SK-N-MC (cell line): ENCODE data around the gene TRABD2B.

Experiments used
- DNase-seq: peaks from one replicate; pipeline ENCODE4 v3.0.0-alpha.2; 2011; ENCODE audit warnings: low read depth, low spot score
- H3K27ac ChIP-seq: fragments of 200-600 bp; sonication (generic); 2 replicates; pipeline ENCODE4 v1.5.1; 2016; ENCODE audit warnings: mixed run types
- H3K36me3 ChIP-seq: fragments of 200-600 bp; sonication (generic); 2 replicates; pipeline ENCODE4 v1.6.1; 2017; ENCODE audit warnings: antibody characterized with exemption, low read length, mixed read lengths; ENCODE audit not compliant: insufficient read depth
- H3K4me3 ChIP-seq: fragments of 200-600 bp; sonication (generic); 2 replicates; pipeline ENCODE4 v1.5.1; 2016
- H3K9ac ChIP-seq: fragments of 200-600 bp; sonication (generic); 2 replicates; pipeline ENCODE4 v1.8.0; 2017; ENCODE audit warnings: mixed run types, mixed read lengths; ENCODE audit not compliant: insufficient read length
- H3K9me3 ChIP-seq: fragments of 200-600 bp; sonication (generic); 2 replicates; pipeline ENCODE4 v1.6.1; 2017; ENCODE audit warnings: low read depth, mild to moderate bottlenecking, antibody characterized with exemption, low read length, moderate library complexity, mixed read lengths
- EZH2 ChIP-seq: fragments of 200-600 bp; sonication (generic); IDR thresholded peaks from one replicate; pipeline ENCODE4 v1.6.1; 2017; ENCODE audit warnings: antibody characterized with exemption
- FOXP2 ChIP-seq: optimal IDR thresholded peaks from 2 replicates; pipeline ENCODE3; 2011; ENCODE audit warnings: mild to moderate bottlenecking, moderate library complexity; ENCODE audit not compliant: insufficient read depth; ENCODE audit errors: extremely low read length, control extremely low read depth
- POLR2AphosphoS5 ChIP-seq: IDR thresholded peaks from 2 replicates; pipeline ENCODE4 v1.6.1; 2012; ENCODE audit warnings: mild to moderate bottlenecking, low read depth, low read length, borderline replicate concordance

TRABD2B gene

DNA sequence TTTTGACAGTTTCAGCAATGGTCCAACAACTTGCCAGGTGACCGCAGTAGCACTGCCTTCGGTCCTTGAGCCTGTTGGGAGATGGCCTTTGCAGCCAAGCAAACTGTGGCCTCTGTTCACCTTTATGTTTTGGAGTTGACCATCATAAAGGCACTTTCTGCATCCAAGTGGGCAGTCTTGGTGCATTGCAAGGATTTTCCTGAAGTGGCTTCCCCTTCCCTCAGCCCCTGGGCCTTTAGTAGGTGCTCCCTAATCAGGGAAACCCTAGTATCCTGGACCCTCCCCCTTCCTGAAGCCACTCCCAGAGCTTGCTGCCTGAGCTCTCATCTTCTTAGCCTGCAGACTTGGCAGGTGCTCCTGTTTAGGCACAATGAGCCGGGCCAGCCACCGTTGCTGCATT lies 140.2 kb downstream of the TRABD2B start:
- Histone ChIP-seq H3K27ac (no peak overlapping the region), H3K36me3 (no peaks in the 10 kb centered on the region), H3K4me3 (no peak overlapping the region), H3K9ac (no peak overlapping the region), H3K9me3 (no peaks in the 10 kb centered on the region)
- DNase-seq: no peak
- no peak for TF ChIP-seq FOXP2
- TF ChIP-seq EZH2: no peak
- TF ChIP-seq POLR2AphosphoS5: no peak

DNA sequence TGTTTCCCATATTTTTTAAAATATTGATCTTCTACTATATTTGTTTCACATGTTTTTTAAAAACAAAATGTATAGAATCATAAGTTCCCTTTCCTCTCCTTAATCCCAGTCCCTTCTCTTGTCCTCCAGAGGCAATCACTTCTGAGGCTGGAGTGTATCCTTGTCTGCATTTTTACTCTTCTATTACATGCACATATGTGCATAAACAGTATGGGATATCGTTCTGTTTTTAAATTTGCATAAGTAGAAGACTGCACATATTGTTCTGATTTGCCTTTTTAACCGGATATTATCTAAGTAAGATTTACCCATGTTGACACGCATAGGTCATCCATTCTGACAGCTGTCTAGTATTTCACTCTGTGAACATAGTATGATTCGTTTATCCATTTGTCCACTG lies 142.0 kb downstream of the TRABD2B start:
- H3K9me3 ChIP-seq: no peaks in the 10 kb centered on the region
- H3K9ac ChIP-seq: no peak overlapping the region
- no peaks in the 10 kb centered on the region for H3K36me3 ChIP-seq
- TF ChIP-seq FOXP2: no peak
- no peak for TF ChIP-seq EZH2
- no peak for TF ChIP-seq POLR2AphosphoS5
- H3K27ac ChIP-seq: no peak overlapping the region
- H3K4me3 ChIP-seq: no peak overlapping the region
- no peak for DNase-seq

DNA sequence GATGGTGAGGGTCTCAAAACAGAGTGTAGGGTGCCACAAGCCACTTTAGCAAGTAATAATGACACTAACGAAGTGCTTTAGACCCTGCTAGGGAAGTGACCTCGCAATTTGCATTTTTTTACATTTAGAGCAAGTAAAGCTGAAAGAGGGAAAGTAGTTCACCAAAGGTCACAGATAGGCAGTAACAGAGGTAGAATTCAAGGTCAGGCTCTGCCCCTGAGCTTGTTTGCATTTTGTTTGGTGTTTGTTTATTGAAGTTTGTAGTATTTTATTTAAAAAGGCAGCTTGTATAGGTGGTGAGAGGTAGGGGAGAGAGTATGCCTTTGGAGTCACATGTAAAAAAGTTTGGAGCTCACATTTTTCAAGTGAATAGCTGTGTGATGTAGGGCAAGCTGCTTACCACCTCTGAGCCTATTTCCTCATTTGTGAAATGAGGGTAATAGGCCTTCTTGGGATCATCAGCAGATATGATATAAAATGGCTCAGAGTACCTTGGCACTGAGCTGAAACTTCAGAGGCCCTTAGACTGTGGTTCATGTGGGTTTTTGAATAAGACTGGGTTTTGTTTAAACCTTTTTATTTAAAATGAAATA lies 142.5 kb downstream of the TRABD2B start:
- no peak overlapping the region for H3K27ac ChIP-seq
- no peaks in the 10 kb centered on the region for H3K36me3 ChIP-seq
- no peaks in the 10 kb centered on the region for H3K9me3 ChIP-seq
- H3K4me3 ChIP-seq: no peak overlapping the region
- no peak for DNase-seq
- no peak overlapping the region for H3K9ac ChIP-seq
- TF ChIP-seq FOXP2 (no peak), POLR2AphosphoS5 (no peak), EZH2 (no peak)

DNA sequence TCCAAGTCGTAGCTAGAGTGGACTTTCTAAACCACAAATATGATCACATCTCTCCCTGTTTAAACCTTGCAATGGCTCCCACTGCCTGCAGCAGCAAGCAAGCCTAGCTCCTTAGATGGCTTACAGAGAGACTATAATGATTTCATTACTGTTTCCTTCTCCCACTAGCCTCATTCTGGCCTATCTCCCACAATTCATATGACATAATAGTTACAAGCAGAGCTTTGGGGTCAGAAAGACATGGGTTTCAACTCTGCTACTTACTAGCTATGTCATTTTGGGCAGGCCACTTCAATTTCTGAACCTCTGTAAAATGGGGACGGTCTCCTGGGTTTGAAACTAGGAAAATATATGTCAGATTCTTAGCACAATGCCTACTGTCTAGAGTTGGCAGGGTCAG lies 143.3 kb downstream of the TRABD2B start:
- H3K27ac ChIP-seq: no peak overlapping the region
- TF ChIP-seq EZH2 (no peak), POLR2AphosphoS5 (no peak), FOXP2 (no peak)
- no peak overlapping the region for H3K9ac ChIP-seq
- DNase-seq: no peak
- H3K36me3 ChIP-seq: no peaks in the 10 kb centered on the region
- no peaks in the 10 kb centered on the region for H3K9me3 ChIP-seq
- H3K4me3 ChIP-seq: no peak overlapping the region

DNA sequence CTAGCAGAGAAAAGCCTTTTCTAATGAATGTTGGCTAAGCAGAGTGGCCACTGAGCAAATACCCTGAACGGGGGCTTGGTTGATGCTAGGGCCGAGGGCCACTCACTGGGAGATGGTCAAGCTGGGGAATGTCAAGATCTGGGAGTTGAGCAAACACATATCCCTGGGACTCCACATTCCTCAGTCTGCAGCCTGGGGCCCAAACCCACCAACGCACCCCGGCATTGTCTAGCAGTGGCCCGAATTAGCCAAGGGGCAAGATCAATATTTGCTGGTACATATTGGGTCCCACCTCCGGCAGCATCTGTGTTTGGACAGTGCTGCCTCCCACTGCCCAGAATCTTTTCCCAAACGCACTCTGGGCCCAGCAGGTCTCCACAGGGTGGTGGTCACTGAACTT lies 144.1 kb downstream of the TRABD2B start:
- H3K9me3 ChIP-seq: no peaks in the 10 kb centered on the region
- no peaks in the 10 kb centered on the region for H3K36me3 ChIP-seq
- TF ChIP-seq FOXP2 (no peak), POLR2AphosphoS5 (no peak), EZH2 (no peak)
- no peak overlapping the region for H3K27ac ChIP-seq
- DNase-seq: no peak
- H3K4me3 ChIP-seq: no peak overlapping the region
- H3K9ac ChIP-seq: no peak overlapping the region

DNA sequence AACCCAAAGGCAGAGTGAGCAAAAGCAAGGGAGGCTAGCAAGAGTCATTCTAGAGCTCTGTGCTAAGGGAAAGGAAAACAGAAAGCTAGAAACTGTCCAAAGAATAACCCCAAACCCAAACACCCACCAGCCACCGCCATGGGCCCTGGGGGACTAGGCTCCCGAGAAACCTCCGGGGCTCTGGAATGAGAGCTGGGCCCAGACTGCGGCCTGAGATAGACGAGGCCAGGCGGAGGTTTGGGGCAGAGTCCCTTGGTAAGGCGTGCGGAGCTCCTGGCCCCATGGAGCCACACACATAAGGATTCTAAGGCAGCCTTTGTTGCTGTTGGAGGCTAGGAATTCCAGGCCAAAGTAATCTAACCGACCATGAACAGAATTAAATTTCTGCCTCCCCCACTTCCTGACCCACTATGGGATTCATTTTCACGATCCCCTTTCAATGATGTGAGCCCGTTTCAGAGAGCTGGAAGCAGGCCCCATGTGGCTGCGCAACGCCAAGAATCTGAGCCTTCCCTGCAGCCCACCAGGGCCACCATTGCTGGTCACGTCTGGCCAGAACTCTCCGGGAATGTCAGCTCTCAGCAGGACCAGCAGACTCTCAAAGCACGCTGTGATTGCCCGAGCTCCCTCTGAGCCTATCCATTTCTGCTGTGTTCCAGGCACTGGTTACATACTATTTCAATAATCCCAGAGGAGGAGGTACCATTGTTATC lies 145.0 kb downstream of the TRABD2B start:
- Histone ChIP-seq H3K9ac (no peak overlapping the region), H3K36me3 (no peaks in the 10 kb centered on the region), H3K9me3 (no peaks in the 10 kb centered on the region), H3K27ac (no peak overlapping the region), H3K4me3 (no peak overlapping the region)
- TF ChIP-seq EZH2: no peak
- TF ChIP-seq FOXP2: no peak
- TF ChIP-seq POLR2AphosphoS5: no peak
- no peak for DNase-seq

DNA sequence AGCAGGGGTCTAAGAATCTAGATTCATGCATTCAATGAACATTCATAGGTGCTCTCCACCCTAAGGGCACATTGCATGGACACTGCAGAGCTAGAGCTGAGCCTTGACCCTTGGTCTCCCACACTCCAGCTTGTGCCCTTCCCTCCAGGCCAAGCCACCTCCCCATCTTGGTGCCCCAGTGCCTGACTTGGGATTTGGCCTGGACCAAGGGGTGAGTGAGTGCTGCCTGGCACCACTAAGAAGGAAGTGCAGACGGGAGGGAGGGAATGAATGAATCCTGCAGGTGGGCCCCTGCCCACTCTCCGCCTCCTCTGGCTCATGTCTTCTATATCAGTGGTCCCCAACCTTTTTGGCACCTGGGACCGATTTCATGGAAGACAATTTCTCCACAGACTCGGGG lies 146.7 kb downstream of the TRABD2B start:
- no peak overlapping the region for H3K4me3 ChIP-seq
- TF ChIP-seq POLR2AphosphoS5 (no peak), EZH2 (no peak), FOXP2 (no peak)
- no peak overlapping the region for H3K9ac ChIP-seq
- H3K9me3 ChIP-seq: no peaks in the 10 kb centered on the region
- no peak for DNase-seq
- no peak overlapping the region for H3K27ac ChIP-seq
- H3K36me3 ChIP-seq: no peaks in the 10 kb centered on the region

DNA sequence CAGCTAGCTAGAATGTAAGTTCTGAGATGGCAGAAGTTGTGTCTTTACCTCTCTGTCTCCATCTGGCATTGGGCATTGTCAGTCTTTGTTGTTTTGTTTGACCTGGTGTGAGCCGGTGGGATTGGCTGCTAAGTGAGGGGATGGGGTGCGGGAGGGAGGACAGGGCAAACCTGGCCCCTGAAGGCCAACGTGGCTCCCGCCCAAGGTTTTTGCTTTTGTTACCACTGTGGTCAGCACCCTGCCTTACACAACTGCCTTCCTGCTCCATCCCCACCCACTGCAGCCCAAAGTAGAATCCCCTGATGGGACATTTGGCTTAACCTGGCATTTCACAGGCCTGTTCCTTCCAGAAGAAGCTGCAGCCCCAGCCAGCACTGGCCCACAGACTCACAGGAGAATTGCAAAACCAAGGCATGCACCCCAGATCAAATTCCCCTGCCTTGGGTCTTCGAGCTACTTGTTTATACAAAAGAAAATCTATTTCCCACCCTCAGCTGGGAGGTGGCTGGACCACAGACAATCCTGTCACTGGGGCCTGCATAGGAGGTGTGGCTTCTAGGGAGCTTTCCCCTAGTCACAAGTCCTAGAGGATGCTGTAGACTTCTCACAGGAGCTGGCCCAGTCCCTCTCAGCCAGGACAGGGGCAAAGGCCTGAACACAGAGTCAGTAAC lies 147.5 kb downstream of the TRABD2B start:
- Histone ChIP-seq H3K4me3 (no peak overlapping the region), H3K27ac (no peak overlapping the region), H3K36me3 (no peaks in the 10 kb centered on the region), H3K9ac (no peak overlapping the region), H3K9me3 (no peaks in the 10 kb centered on the region)
- TF ChIP-seq POLR2AphosphoS5: no peak
- no peak for TF ChIP-seq FOXP2
- no peak for TF ChIP-seq EZH2
- no peak for DNase-seq
